Activated CD4-positive, alpha-beta T cell treated with anti-CD3 and anti-CD28 coated beads, Interleukin-2, amount 50 U/mL, for 1 hour (primary cell): Measurements from ENCODE around the gene POLR1C.
"Not testable (repeated sequence)": the region's sequence is repeated elsewhere in the genome, so short reads cannot be mapped to it uniquely, and the experiment has no call there.

Source experiments
- DNase-seq: peaks from one replicate; pipeline ENCODE4 v3.0.0-alpha.2; 2020

Gene POLR1C

GRCh38 chr6:43510827-43511163, 6.1 kb upstream of the POLR1C start:
- DNase-seq = no peak

- no peak for DNase-seq
Measured at GRCh38 chr6:43511824-43512415, 5.0 kb upstream of the POLR1C start.

GRCh38 chr6:43515808-43516207, 1.1 kb upstream of the POLR1C start:
- no peak for DNase-seq

- no peak for DNase-seq
Measured at GRCh38 chr6:43516367-43516696, 557 bp upstream of the POLR1C start.

GRCh38 chr6:43517505-43518357, 842 bp downstream of the POLR1C start:
- no peak for DNase-seq

- no peak for DNase-seq
Measured at GRCh38 chr6:43520097-43520496, 3.2 kb downstream of the POLR1C start.

- no peak for DNase-seq
Measured at GRCh38 chr6:43521836-43522235, 4.9 kb downstream of the POLR1C start.

- no peak for DNase-seq
Measured at GRCh38 chr6:43522547-43523261, 5.8 kb downstream of the POLR1C start.

- no peak for DNase-seq
Measured at GRCh38 chr6:43523284-43523683, 6.4 kb downstream of the POLR1C start.

GRCh38 chr6:43524483-43524961, 7.6 kb downstream of the POLR1C start:
- DNase-seq = no peak

- DNase-seq = no peak
Measured at GRCh38 chr6:43532201-43532600, 15.3 kb downstream of the POLR1C start.

GRCh38 chr6:43538986-43539385, 22.1 kb downstream of the POLR1C start:
- DNase-seq = not testable (repeated sequence)

GRCh38 chr6:43539409-43539808, 22.5 kb downstream of the POLR1C start:
- DNase-seq = not testable (repeated sequence)

- DNase-seq = no peak
Measured at GRCh38 chr6:43540507-43540906, 23.6 kb downstream of the POLR1C start.

- no peak for DNase-seq
Measured at GRCh38 chr6:43541774-43542471, 25.0 kb downstream of the POLR1C start.

- no peak for DNase-seq
Measured at GRCh38 chr6:43544461-43544860, 27.6 kb downstream of the POLR1C start.

- DNase-seq = no peak
Measured at GRCh38 chr6:43547222-43547621, 30.3 kb downstream of the POLR1C start.

GRCh38 chr6:43557620-43558019, 40.7 kb downstream of the POLR1C start:
- not testable (repeated sequence) for DNase-seq

GRCh38 chr6:43559328-43559727, 42.4 kb downstream of the POLR1C start:
- no peak for DNase-seq

- DNase-seq = no peak
Measured at GRCh38 chr6:43570876-43571441, 54.1 kb downstream of the POLR1C start.
